Upper lobe of right lung (tissue), 1 donor: ENCODE results near the gene CAMP. TPM values are rescaled to one million over a fixed set of nuclear protein-coding genes. Genes with fewer than 3 reads are reported as not detected.

ENCODE experiments used
- ATAC-seq: fragments of 200-7000 bp; cut with Tn5 transposase; one replicate; pipeline ENCODE4 v1.9.1; 2020; ENCODE audit warnings: mild to moderate bottlenecking, moderate library complexity
- DNase-seq: peaks from one replicate; pipeline ENCODE4 v3.0.0-alpha.2; 2020
- H3K27ac ChIP-seq: fragments of 200-600 bp; one replicate; pipeline ENCODE4 v1.8.0; 2022
- H3K27me3 ChIP-seq: fragments of 200-600 bp; one replicate; pipeline ENCODE4 v1.8.0; 2022; ENCODE audit warnings: mild to moderate bottlenecking
- H3K36me3 ChIP-seq: fragments of 200-600 bp; one replicate; pipeline ENCODE4 v1.8.0; 2022
- H3K4me1 ChIP-seq: fragments of 200-600 bp; one replicate; pipeline ENCODE4 v1.8.0; 2022
- H3K4me3 ChIP-seq: fragments of 200-600 bp; one replicate; pipeline ENCODE4 v1.8.0; 2022; ENCODE audit warnings: mild to moderate bottlenecking
- H3K9me3 ChIP-seq: fragments of 200-600 bp; one replicate; pipeline ENCODE4 v1.8.0; 2022
- intact Hi-C: fragments of 100-400 bp; cut with DNase I; formaldehyde crosslinking; loops from one replicate; pipeline ENCODE4 v1.11.0; 2022
- total RNA-seq: library from RNA; stranded (reverse); fragmentation: NEBNext Ultra II Directional; extraction: Animal tissue kit (Norgen Biotek cat#: 25700); gene quantifications from one replicate; pipeline ENCODE4 v1.2.1, GENCODE V29; 2021
- TF ChIP-seq, protein P1 (sequence below): fragments of 200-600 bp; IDR thresholded peaks from one replicate; pipeline ENCODE4 v1.8.0; 2022; ENCODE audit warnings: antibody characterized with exemption
- donor health status: DM: no; HTN: yes; CAD: no; lungs with severe emphysema.

The CAMP gene
- total RNA-seq, 1 donor from 2014 or later: not detected

DNA sequence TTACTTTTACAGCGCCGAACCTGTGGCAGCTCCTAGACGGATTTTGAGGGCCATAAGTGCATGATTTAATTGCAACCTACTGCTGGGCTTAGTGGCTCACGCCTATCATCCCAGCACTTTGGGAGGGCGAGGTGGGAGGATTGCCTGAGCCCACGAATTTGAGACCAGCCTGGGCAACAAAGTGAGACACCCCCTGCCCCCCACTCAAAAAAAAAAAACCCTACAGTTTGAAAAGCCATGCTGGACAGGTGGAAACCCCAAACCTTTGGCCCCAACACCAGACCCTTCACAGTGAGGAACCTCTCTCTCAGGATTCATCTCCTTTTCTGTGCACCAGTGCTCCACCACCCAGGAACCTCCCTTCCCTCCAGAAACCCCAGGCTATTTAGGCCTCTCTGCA, 34.0 kb upstream of the CAMP start:
- H3K9me3 ChIP-seq: no peaks in the 10 kb centered on the region
- no peaks in the 10 kb centered on the region for H3K27me3 ChIP-seq
- ATAC-seq: no peak
- DNase-seq: no peak
- TF ChIP-seq, protein P1, sequence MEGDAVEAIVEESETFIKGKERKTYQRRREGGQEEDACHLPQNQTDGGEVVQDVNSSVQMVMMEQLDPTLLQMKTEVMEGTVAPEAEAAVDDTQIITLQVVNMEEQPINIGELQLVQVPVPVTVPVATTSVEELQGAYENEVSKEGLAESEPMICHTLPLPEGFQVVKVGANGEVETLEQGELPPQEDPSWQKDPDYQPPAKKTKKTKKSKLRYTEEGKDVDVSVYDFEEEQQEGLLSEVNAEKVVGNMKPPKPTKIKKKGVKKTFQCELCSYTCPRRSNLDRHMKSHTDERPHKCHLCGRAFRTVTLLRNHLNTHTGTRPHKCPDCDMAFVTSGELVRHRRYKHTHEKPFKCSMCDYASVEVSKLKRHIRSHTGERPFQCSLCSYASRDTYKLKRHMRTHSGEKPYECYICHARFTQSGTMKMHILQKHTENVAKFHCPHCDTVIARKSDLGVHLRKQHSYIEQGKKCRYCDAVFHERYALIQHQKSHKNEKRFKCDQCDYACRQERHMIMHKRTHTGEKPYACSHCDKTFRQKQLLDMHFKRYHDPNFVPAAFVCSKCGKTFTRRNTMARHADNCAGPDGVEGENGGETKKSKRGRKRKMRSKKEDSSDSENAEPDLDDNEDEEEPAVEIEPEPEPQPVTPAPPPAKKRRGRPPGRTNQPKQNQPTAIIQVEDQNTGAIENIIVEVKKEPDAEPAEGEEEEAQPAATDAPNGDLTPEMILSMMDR: no peak
- peaks cover 15% of the 10 kb centered on the region for H3K4me1 ChIP-seq
- no peak overlapping the region for H3K4me3 ChIP-seq
- no peak overlapping the region for H3K27ac ChIP-seq
- H3K36me3 ChIP-seq: no peaks in the 10 kb centered on the region
- intact Hi-C loops: no loop called here

DNA sequence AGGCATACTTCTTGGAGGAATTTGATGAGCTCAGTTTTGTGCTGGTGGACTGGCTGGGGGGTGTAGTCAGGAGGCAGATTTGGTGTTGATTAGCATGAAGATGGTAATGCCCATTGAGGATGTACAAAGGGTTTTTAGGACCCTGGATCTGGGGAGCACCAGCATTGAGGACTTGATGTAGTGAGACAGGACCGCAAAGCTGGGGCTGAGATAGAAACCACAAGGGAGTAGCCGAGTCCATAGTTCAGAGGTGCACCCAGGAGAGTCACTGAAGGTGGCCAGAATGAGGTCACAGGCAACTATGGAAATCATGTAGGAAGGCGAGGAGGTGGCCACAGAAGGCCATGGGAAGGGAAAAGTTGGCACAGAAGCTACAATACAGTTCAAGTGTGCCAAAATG, 32.4 kb upstream of the CAMP start:
- Histone ChIP-seq H3K4me1 (peaks cover 15% of the 10 kb centered on the region), H3K4me3 (no peak overlapping the region), H3K27me3 (no peaks in the 10 kb centered on the region), H3K27ac (no peak overlapping the region), H3K9me3 (no peaks in the 10 kb centered on the region), H3K36me3 (no peaks in the 10 kb centered on the region)
- intact Hi-C loops: no loop called here
- ATAC-seq (no peak), DNase-seq (no peak)
- TF ChIP-seq, protein P1: no peak

DNA sequence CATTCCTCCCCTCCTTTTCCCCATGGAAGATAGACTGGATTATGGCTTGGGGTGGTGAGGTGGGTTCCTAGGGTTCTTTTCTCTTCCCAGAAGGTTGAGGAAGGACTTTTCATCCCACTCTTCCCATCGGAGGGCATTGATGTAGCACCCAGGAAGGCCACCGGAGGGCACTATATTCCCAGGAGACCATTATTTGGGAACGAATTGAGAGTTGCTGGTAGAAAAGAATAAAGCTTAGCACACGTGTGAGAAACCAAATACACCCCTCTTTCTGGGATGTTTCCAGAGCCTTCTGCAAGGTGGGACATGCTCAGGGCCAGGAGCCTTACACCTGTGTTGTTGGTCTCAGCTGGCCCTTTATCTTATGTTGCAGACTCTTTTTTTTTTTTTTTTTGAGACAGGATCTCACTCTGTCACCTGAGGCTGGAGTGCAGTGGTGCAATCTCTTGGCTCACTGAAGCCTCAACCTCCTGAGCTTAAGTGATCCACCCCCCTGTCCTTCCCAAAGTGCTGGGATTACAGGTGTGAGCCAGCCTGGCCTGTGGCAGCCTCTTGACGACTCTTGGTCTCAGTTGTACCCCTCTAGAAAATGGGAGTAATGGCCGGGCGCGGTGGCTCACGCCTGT, 28.7 kb upstream of the CAMP start:
- no peaks in the 10 kb centered on the region for H3K36me3 ChIP-seq
- no peaks in the 10 kb centered on the region for H3K27me3 ChIP-seq
- intact Hi-C loops: no loop called here
- H3K4me3 ChIP-seq: no peak overlapping the region
- DNase-seq (peak; percentile 73), ATAC-seq (peak; percentile 89)
- H3K9me3 ChIP-seq: no peaks in the 10 kb centered on the region
- TF ChIP-seq, protein P1: peak; percentile 79
- H3K27ac ChIP-seq: no peak overlapping the region
- no peaks in the 10 kb centered on the region for H3K4me1 ChIP-seq

DNA sequence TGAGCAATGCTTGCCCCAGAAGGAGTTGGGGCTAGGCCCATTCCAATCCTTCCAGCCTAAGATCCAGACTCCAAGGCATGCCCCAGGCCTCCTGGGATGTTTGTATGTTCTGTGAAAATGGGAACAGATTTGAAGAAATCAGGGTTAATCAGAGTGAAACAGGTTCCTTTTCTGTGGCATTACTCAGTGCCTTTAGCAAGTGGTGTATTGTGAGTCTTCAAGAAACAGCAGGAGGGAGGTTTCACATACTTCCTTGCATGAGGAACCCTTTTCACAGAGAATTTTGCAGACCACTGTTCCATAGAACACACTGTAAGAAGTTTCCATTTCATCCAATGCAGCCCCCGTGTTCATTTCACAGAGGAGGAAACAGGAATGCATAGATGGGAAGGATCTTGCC, 26.7 kb upstream of the CAMP start:
- DNase-seq (no peak), ATAC-seq (peak; percentile 22)
- intact Hi-C loops: no loop called here

DNA sequence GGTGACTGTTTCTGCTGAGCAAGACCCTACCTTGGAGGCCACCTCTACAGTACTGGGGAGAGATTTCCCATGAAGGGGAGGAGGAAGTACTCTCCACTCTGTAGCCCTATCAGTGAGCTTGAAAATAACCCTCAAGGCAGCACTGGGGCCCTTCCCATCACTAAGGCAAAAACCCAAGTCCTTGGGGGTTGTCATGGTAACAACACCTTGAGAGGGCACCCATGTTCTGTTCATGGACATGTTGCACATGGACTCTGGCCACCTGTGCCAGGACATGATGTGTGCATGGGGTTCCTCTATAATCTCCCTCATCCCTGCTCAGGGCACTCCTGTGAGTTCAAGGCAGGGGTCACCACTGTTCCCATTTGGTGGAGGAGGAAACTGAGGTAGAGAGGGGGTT, 24.2 kb upstream of the CAMP start:
- H3K4me3 ChIP-seq: no peak overlapping the region
- TF ChIP-seq, protein P1: no peak
- no peaks in the 10 kb centered on the region for H3K9me3 ChIP-seq
- ATAC-seq: no peak
- no peak overlapping the region for H3K27ac ChIP-seq
- intact Hi-C loops: no loop called here
- no peaks in the 10 kb centered on the region for H3K36me3 ChIP-seq
- DNase-seq: no peak
- H3K4me1 ChIP-seq: no peaks in the 10 kb centered on the region
- no peaks in the 10 kb centered on the region for H3K27me3 ChIP-seq

More for the DNA sequence above, 26.7 kb upstream of the CAMP start:
- H3K27ac ChIP-seq: no peak overlapping the region
- H3K4me3 ChIP-seq: no peak overlapping the region
- H3K9me3 ChIP-seq: no peaks in the 10 kb centered on the region
- TF ChIP-seq, protein P1: no peak
- no peaks in the 10 kb centered on the region for H3K4me1 ChIP-seq
- no peaks in the 10 kb centered on the region for H3K27me3 ChIP-seq
- H3K36me3 ChIP-seq: no peaks in the 10 kb centered on the region

DNA sequence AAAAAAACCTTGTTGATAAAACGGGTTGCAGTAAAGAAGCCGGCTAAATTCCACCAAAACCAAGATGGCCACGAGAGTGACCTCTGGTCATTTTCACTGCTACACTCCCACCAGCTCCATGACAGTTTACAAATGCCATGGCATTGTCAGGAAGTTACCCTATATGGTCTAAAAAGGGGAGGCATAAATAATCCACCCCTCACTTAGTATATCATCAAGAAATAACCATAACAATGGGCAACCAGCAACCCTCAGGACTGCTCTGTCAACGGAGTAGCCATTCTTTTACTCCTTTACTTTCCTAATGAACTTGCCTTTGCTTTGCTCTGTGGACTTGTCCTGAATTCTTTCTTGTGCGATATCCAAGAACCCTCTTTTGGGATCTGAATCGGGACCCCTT, 20.7 kb upstream of the CAMP start:
- Histone ChIP-seq H3K4me3 (no peak overlapping the region), H3K27ac (no peak overlapping the region), H3K4me1 (no peaks in the 10 kb centered on the region), H3K9me3 (no peaks in the 10 kb centered on the region), H3K27me3 (no peaks in the 10 kb centered on the region), H3K36me3 (no peaks in the 10 kb centered on the region)
- DNase-seq (no peak), ATAC-seq (no peak)
- intact Hi-C loops: no loop called here
- TF ChIP-seq, protein P1: no peak
